Measurements from ENCODE around the gene LEFTY2. TPM values are rescaled to one million over a fixed set of nuclear protein-coding genes. Genes with fewer than 3 reads are reported as not detected.

Gene LEFTY2
- total and polyA plus RNA-seq, 4 donors: 0.09 to 0.24 TPM; not detected in 2

DNA sequence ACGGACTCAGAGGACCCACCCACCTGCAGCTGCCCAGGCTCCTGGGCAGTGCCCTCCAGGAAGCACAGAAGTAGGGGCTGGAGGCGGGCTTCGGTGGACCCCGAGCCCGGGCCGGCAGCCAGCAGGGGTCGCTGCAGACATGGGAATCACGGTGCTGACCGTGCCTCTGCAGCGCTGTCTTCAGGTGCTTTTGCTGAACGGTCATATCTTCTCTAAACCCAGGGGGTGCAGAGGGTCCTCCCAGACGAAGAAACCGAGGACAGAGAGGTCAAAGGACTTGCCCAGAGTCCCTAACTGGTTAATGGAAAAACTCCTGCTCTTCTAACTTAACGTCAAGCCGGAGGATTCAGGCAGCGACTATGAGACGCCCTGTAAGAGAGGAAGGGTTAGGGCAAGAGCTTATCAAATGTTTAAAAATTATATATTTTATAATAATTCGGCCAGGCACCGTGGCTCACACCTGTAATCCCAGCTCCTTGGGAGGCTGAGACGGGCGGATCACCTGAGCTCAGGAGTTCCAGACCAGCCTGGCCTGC, 21.5 kb upstream of the LEFTY2 start:
- Histone ChIP-seq H3K27ac (ENCODE audit: low read depth in 1 of 2, low read length in 2 of 2) (no peak overlapping the region), H3K9me3 (ENCODE audit: control insufficient read depth in 4 of 4, low read length in 3 of 4) (no peaks in the 10 kb centered on the region), H3K4me3 (ENCODE audit: low read depth in 1 of 3, low read length in 3 of 3) (no peak overlapping the region), H3K27me3 (ENCODE audit: control insufficient read depth in 4 of 4, insufficient read depth in 4 of 4, low read length in 3 of 4) (no peaks in the 10 kb centered on the region), H3K9ac (ENCODE audit: low read depth in 1 of 2, low read length in 2 of 2) (no peak overlapping the region), H3K36me3 (ENCODE audit: control insufficient read depth in 4 of 4, insufficient read depth in 3 of 4, low read depth in 1 of 4, low read length in 3 of 4) (no peaks in the 10 kb centered on the region), H3K4me1 (ENCODE audit: control insufficient read depth in 4 of 4, insufficient read depth in 4 of 4, low read length in 3 of 4) (peaks cover 3 to 9% (median 6%) of the 10 kb centered on the region in 4 donors)
- peak; percentile 86 for DNase-seq (ENCODE audit: low spot score)
- TF ChIP-seq, protein P1, sequence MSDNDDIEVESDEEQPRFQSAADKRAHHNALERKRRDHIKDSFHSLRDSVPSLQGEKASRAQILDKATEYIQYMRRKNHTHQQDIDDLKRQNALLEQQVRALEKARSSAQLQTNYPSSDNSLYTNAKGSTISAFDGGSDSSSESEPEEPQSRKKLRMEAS (IDR thresholded peaks at IDR 0.05): no peak
- TF ChIP-seq RAD21 (IDR thresholded peaks at IDR 0.05) (peak; percentile 42 to 68), HNF4A (conservative IDR thresholded peaks at IDR 0.05) (no peak), HNF4G (IDR thresholded peaks at IDR 0.05) (no peak)
- TF ChIP-seq, protein P2, sequence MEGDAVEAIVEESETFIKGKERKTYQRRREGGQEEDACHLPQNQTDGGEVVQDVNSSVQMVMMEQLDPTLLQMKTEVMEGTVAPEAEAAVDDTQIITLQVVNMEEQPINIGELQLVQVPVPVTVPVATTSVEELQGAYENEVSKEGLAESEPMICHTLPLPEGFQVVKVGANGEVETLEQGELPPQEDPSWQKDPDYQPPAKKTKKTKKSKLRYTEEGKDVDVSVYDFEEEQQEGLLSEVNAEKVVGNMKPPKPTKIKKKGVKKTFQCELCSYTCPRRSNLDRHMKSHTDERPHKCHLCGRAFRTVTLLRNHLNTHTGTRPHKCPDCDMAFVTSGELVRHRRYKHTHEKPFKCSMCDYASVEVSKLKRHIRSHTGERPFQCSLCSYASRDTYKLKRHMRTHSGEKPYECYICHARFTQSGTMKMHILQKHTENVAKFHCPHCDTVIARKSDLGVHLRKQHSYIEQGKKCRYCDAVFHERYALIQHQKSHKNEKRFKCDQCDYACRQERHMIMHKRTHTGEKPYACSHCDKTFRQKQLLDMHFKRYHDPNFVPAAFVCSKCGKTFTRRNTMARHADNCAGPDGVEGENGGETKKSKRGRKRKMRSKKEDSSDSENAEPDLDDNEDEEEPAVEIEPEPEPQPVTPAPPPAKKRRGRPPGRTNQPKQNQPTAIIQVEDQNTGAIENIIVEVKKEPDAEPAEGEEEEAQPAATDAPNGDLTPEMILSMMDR (IDR thresholded peaks at IDR 0.05; ENCODE audit: low read depth, low read length, missing input control): peak; percentile 35
- 29% methylated on average over 21 of the region's 21 CpGs for WGBS

DNA sequence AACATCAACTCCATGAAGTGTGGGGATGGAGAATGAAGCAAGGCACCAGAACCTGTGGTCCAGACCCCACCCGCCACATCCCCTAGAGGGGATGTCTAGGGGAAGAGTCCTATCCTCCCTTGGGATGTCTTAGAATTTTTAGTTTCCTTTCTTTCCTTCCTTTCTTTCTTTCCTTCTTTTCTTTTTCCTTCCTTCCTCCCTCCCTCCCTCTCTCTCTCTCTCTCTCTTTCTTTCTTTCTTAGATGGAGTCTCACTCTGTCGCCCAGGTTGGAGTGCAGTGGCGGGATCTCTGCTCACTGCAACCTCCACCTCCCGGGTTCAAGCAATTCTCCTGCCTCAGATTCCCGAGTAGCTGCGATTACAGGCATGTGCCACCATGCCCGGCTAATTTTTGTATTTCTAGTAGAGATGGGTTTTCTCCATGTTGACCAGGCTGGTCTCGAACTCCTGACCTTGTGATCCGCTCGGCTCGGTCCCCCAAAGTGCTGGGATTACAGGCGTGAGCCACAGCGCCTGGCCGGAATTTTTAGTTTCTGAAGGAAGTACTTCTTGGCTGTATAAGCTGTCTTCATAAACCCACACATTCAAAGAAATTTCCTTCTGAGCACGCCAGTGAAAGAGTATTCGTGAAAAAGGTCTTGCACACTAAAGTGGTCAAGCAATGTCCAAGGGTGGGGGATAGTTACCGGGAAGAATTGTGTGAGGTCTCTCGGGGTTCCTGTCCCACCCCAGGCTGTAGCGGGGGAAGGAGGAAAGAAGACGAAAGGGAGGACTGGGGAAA, 20.8 kb upstream of the LEFTY2 start:
- H3K9me3 ChIP-seq (ENCODE audit: control insufficient read depth in 4 of 4, low read length in 3 of 4): no peaks in the 10 kb centered on the region
- H3K27ac ChIP-seq (ENCODE audit: low read depth in 1 of 2, low read length in 2 of 2): no peak overlapping the region
- H3K27me3 ChIP-seq (ENCODE audit: control insufficient read depth in 4 of 4, insufficient read depth in 4 of 4, low read length in 3 of 4): no peaks in the 10 kb centered on the region
- TF ChIP-seq RXRA (IDR thresholded peaks at IDR 0.05) (no peak), YY1 (IDR thresholded peaks at IDR 0.05) (no peak), FOXA2 (IDR thresholded peaks at IDR 0.05) (no peak), TAF1 (conservative IDR thresholded peaks at IDR 0.05) (no peak), GABPA (IDR thresholded peaks at IDR 0.05 in 1 of 2, conservative IDR thresholded peaks at IDR 0.05 in 1 of 2) (no peak), SP1 (IDR thresholded peaks at IDR 0.05) (no peak), EGR1 (IDR thresholded peaks at IDR 0.05; ENCODE audit: low read depth in 2 of 2) (no peak), NR2F2 (IDR thresholded peaks at IDR 0.05) (no peak), HNF4A (conservative IDR thresholded peaks at IDR 0.05) (no peak), RAD21 (IDR thresholded peaks at IDR 0.05) (no peak), JUND (IDR thresholded peaks at IDR 0.05) (no peak), FOXA1 (IDR thresholded peaks at IDR 0.05) (no peak)
- TF ChIP-seq, protein P3, sequence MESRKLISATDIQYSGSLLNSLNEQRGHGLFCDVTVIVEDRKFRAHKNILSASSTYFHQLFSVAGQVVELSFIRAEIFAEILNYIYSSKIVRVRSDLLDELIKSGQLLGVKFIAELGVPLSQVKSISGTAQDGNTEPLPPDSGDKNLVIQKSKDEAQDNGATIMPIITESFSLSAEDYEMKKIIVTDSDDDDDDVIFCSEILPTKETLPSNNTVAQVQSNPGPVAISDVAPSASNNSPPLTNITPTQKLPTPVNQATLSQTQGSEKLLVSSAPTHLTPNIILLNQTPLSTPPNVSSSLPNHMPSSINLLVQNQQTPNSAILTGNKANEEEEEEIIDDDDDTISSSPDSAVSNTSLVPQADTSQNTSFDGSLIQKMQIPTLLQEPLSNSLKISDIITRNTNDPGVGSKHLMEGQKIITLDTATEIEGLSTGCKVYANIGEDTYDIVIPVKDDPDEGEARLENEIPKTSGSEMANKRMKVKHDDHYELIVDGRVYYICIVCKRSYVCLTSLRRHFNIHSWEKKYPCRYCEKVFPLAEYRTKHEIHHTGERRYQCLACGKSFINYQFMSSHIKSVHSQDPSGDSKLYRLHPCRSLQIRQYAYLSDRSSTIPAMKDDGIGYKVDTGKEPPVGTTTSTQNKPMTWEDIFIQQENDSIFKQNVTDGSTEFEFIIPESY (IDR thresholded peaks at IDR 0.05): no peak
- TF ChIP-seq, protein P4, sequence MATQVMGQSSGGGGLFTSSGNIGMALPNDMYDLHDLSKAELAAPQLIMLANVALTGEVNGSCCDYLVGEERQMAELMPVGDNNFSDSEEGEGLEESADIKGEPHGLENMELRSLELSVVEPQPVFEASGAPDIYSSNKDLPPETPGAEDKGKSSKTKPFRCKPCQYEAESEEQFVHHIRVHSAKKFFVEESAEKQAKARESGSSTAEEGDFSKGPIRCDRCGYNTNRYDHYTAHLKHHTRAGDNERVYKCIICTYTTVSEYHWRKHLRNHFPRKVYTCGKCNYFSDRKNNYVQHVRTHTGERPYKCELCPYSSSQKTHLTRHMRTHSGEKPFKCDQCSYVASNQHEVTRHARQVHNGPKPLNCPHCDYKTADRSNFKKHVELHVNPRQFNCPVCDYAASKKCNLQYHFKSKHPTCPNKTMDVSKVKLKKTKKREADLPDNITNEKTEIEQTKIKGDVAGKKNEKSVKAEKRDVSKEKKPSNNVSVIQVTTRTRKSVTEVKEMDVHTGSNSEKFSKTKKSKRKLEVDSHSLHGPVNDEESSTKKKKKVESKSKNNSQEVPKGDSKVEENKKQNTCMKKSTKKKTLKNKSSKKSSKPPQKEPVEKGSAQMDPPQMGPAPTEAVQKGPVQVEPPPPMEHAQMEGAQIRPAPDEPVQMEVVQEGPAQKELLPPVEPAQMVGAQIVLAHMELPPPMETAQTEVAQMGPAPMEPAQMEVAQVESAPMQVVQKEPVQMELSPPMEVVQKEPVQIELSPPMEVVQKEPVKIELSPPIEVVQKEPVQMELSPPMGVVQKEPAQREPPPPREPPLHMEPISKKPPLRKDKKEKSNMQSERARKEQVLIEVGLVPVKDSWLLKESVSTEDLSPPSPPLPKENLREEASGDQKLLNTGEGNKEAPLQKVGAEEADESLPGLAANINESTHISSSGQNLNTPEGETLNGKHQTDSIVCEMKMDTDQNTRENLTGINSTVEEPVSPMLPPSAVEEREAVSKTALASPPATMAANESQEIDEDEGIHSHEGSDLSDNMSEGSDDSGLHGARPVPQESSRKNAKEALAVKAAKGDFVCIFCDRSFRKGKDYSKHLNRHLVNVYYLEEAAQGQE (IDR thresholded peaks at IDR 0.05): no peak
- TF ChIP-seq, protein P1 (IDR thresholded peaks at IDR 0.05): no peak
- H3K36me3 ChIP-seq (ENCODE audit: control insufficient read depth in 4 of 4, insufficient read depth in 3 of 4, low read depth in 1 of 4, low read length in 3 of 4): no peaks in the 10 kb centered on the region
- 72% methylated on average over 20 of the region's 20 CpGs for WGBS
- H3K4me3 ChIP-seq (ENCODE audit: low read depth in 1 of 3, low read length in 3 of 3): no peak overlapping the region
- no peak for DNase-seq (ENCODE audit: low spot score)
- peaks cover 3 to 9% (median 6%) of the 10 kb centered on the region in 4 donors for H3K4me1 ChIP-seq (ENCODE audit: control insufficient read depth in 4 of 4, insufficient read depth in 4 of 4, low read length in 3 of 4)
- H3K9ac ChIP-seq (ENCODE audit: low read depth in 1 of 2, low read length in 2 of 2): no peak overlapping the region
